ENCODE data around the gene ARHGAP30. TPM values are rescaled to one million over a fixed set of nuclear protein-coding genes. Genes with fewer than 3 reads are reported as not detected.
A peak's percentile ranks its signal among the peaks of the same experiment; 100 is the strongest.

Gene ARHGAP30
- total RNA-seq, 4 donors from 2014 or later = 6.1 to 14.1 (median 10.2) TPM

DNA sequence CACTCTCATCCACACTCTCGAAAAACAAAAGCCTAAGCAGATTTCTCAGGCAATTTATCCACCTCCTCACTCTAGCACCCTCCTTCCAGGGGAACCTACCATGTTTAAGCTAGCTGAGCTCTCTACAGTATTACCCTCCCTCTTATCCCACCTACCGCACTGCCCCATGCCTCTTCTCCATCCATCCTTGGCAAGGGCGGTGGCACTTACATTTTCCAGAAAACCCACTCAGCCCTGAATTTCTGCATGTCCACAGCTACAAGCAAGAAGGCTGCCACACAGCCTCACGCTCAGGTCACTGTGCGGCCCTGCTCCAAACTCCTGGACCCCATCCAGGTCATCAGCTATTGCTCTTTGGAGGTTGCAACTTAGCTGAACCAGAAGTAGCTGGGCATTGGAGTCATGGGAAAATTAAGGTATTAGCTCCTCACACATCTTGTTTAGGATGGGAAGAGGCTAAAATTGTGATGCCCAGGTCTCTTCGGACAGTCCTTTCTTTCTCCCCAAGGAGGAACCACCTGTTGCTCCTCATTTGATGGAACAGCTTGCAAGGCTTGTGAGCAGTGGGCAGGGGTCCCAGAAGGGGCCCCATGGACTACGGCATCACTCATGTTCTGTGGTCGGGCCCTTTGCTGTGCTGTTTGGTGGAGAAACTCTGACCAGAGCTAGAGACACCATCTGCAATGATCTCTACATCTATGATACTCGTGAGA is 29.6 kb upstream of the ARHGAP30 start:
- Histone ChIP-seq H3K36me3 (peaks cover 0 to 36% (median 4%) of the 10 kb centered on the region in 3 donors), H3K9me3 (no peaks in the 10 kb centered on the region), H3K27ac (peak overlapping the region in 2 of 4 donors; percentile 18 to 73), H3K27me3 (no peaks in the 10 kb centered on the region), H3K4me1 (peaks cover 0 to 33% (median 10%) of the 10 kb centered on the region in 4 donors), H3K4me3 (peak overlapping the region in 1 of 4 donors; percentile 66)
- 78 to 83% methylated on average over 9 of the region's 9 CpGs for whole genome bisulfite sequencing, 2 donors
- DNase-seq (ENCODE audit: low spot score in 2 of 2) = no peak
- TF ChIP-seq EP300 (IDR thresholded peaks at IDR 0.05) (no peak), POLR2A (IDR thresholded peaks at IDR 0.05) (no peak)
- TF ChIP-seq, protein P1, sequence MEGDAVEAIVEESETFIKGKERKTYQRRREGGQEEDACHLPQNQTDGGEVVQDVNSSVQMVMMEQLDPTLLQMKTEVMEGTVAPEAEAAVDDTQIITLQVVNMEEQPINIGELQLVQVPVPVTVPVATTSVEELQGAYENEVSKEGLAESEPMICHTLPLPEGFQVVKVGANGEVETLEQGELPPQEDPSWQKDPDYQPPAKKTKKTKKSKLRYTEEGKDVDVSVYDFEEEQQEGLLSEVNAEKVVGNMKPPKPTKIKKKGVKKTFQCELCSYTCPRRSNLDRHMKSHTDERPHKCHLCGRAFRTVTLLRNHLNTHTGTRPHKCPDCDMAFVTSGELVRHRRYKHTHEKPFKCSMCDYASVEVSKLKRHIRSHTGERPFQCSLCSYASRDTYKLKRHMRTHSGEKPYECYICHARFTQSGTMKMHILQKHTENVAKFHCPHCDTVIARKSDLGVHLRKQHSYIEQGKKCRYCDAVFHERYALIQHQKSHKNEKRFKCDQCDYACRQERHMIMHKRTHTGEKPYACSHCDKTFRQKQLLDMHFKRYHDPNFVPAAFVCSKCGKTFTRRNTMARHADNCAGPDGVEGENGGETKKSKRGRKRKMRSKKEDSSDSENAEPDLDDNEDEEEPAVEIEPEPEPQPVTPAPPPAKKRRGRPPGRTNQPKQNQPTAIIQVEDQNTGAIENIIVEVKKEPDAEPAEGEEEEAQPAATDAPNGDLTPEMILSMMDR (IDR thresholded peaks at IDR 0.05) = no peak

DNA sequence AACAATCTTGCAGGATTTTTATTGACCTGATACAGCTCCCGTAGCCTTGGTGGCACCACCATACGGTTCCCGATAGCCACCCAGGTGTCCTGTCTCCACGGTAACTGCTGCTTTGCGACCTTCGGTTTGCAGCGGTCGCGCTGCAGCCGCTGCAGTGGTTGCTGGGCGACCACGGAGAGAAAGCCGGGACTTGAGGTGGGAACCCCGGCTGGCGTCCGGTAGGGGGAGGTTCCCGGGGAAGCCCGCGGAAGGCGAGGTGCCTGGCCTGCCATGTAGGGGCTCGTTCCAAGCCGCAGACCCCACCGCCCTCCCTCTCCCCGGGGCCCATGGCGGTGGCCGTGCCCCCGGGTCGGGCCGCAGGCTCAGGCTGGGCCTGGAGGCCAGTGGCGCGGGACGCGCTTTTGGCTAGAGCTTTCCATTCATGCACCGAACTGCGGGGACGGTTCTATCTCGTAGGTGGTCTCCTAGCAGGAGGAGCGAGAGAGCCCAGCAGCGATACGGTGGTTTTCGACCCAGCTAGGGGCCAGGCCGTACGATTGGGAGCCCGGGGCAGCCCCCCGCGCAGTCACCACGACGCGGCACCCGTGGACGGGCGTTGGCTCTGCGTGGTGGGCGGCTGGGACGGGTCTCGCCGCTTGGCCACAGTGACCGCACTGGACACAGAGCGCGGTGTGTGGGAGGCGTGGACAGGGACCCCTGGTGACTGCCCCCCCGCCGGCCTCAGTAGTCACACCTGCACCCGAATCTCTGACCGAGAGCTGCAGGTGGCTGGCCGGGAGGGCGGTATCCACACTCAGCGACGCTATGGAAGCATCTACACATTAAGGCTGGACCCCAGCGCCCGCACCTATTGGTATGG is 28.7 kb upstream of the ARHGAP30 start, which contains the start of gene KLHDC9:
KLHDC9 (plus strand) TSS at position 152 of the 859 bp plus-strand sequence; CDS start at position 327, 175 bp downstream.
- Histone ChIP-seq H3K4me1 (peaks cover 0 to 33% (median 10%) of the 10 kb centered on the region in 4 donors), H3K27me3 (no peaks in the 10 kb centered on the region), H3K27ac (peak within 1 kb of the TSS; percentile 7 to 73 (median 42)), H3K4me3 (peak within 1 kb of the TSS; percentile 41 to 69 (median 54)), H3K36me3 (peaks cover 0 to 36% (median 4%) of the 10 kb centered on the region in 3 donors), H3K9me3 (no peaks in the 10 kb centered on the region)
- DNase-seq (ENCODE audit: low spot score in 2 of 2) = peak; percentile 46 to 51
- TF ChIP-seq POLR2A (IDR thresholded peaks at IDR 0.05) (no peak), EP300 (IDR thresholded peaks at IDR 0.05) (peak in 1 of 2 donors; percentile 6)
- TF ChIP-seq, protein P1 (IDR thresholded peaks at IDR 0.05) = no peak
- WGBS, 2 donors = 13 to 22% methylated on average over 26 to 53 of the region's 71 CpGs

DNA sequence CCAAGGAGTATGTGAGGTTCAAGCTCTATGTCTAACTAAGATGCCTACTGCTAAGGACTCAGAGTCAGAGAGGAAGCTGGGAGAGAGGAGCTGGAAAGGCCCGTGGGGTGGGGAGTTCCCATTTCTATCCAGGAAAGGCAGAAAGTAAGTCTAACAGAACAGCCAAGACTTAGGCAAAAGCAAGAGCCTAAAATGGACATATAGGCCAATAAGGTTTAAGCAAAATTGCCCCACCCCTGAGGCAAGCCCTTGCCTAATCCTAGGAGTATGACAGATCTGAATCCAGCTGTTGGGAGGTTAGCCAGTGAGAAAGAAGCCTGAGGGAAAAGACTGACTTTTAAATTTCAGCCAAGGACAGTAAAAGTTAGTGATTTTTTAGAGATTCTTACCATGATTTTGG is 26.8 kb upstream of the ARHGAP30 start:
- Histone ChIP-seq H3K9me3 (no peaks in the 10 kb centered on the region), H3K4me3 (no peak overlapping the region), H3K4me1 (peaks cover 0 to 33% (median 10%) of the 10 kb centered on the region in 4 donors), H3K27me3 (no peaks in the 10 kb centered on the region), H3K36me3 (peaks cover 0 to 26% (median 0%) of the 10 kb centered on the region in 3 donors), H3K27ac (peak overlapping the region in 1 of 4 donors; percentile 9)
- TF ChIP-seq EP300 (IDR thresholded peaks at IDR 0.05) (peak in 1 of 2 donors; percentile 58), POLR2A (IDR thresholded peaks at IDR 0.05) (no peak)
- peak; percentile 30 to 72 for DNase-seq (ENCODE audit: low spot score in 2 of 2)
- 28 to 31% methylated on average over 1 of the region's 1 CpG for WGBS, 2 donors

DNA sequence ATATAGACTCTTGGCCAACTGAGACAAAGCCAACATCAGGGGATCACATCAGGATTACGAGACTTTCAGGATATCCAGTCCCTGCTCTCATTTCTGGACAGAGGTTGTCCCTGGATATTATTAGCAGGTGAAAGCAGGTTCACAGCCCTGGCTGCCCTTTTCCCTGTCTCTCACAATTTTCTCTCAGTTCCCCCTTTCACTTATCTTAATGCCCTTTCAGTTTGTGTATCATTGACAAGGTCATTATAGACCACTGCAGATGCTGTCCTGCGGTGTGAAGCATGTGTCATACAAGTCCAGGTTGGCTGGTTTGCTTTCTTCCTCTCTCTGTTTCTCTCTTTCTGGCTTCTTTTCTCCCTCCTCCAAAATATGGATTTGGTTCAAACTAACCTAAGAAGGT is 26.3 kb upstream of the ARHGAP30 start:
- WGBS, 2 donors = 89 to 90% methylated on average over 2 of the region's 2 CpGs
- peaks cover 0 to 20% (median 0%) of the 10 kb centered on the region in 3 donors for H3K36me3 ChIP-seq
- no peaks in the 10 kb centered on the region for H3K9me3 ChIP-seq
- H3K27ac ChIP-seq = peak overlapping the region in 1 of 4 donors; percentile 9
- H3K27me3 ChIP-seq = no peaks in the 10 kb centered on the region
- TF ChIP-seq EP300 (IDR thresholded peaks at IDR 0.05) (no peak), POLR2A (IDR thresholded peaks at IDR 0.05) (no peak)
- TF ChIP-seq, protein P1 (IDR thresholded peaks at IDR 0.05) = no peak
- peaks cover 0 to 33% (median 10%) of the 10 kb centered on the region in 4 donors for H3K4me1 ChIP-seq
- no peak overlapping the region for H3K4me3 ChIP-seq
- no peak for DNase-seq (ENCODE audit: low spot score in 2 of 2)

DNA sequence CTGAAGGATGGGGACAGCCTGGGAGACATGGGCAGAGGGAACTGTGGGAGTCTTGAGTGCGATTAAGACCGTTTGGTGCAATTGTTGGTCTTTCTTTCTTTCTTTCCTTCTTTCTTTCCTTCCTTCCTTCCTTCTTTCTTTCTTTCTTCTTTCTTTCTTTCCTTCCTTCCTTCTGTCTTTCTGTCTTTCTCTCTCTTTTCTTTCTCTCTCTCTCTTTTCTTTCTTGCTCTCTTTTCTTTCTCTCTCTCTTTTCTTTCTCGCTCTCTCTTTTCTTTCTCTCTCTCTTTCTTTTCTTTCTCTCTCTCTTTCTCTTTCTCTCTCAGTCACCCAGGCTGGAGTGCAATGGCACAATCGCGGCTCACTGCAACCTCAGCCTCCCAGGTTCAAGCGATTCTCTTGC is 25.5 kb upstream of the ARHGAP30 start:
- H3K36me3 ChIP-seq = peaks cover 0 to 13% (median 0%) of the 10 kb centered on the region in 3 donors
- no peak overlapping the region for H3K27ac ChIP-seq
- no peak overlapping the region for H3K4me3 ChIP-seq
- no peak for TF ChIP-seq POLR2A (IDR thresholded peaks at IDR 0.05)
- H3K27me3 ChIP-seq = no peaks in the 10 kb centered on the region
- H3K9me3 ChIP-seq = no peaks in the 10 kb centered on the region
- H3K4me1 ChIP-seq = peaks cover 0 to 31% (median 8%) of the 10 kb centered on the region in 4 donors
- WGBS, 2 donors = 87 to 88% methylated on average over 6 of the region's 6 CpGs
- DNase-seq (ENCODE audit: low spot score in 2 of 2) = no peak

Measured in tibial nerve (tissue), 4 donors.